BLaER1 treated with 17β-estradiol and CSF1 and Interleukin-3, amounts not matched to agents 10 nM and 100 nM (cell line): ENCODE measurements around the gene SEMA3B.

Experiments used
- H3K27ac ChIP-seq, 11 experiments: shearing (Covaris generic); formaldehyde crosslinking; 2 replicates each; pipeline ENCODE4 v1.8.1; 2022
- H3K27me3 ChIP-seq, 11 experiments: shearing (Covaris generic); formaldehyde crosslinking; 2 replicates each; pipeline ENCODE4 v1.8.1; 2022
- H3K36me3 ChIP-seq, 11 experiments: shearing (Covaris generic); formaldehyde crosslinking; 2 replicates each; pipeline ENCODE4 v1.8.1; 2022
- H3K4me1 ChIP-seq, 10 experiments: shearing (Covaris generic); formaldehyde crosslinking; 2 replicates each; pipeline ENCODE4 v1.8.1; 2022
- H3K4me2 ChIP-seq, 11 experiments: shearing (Covaris generic); formaldehyde crosslinking; 2 replicates each; pipeline ENCODE4 v1.8.1; 2022
- H3K4me3 ChIP-seq, 10 experiments: shearing (Covaris generic); formaldehyde crosslinking; 2 replicates each; pipeline ENCODE4 v1.8.1; 2022
- H3K9ac ChIP-seq, 11 experiments: shearing (Covaris generic); formaldehyde crosslinking; 2 replicates each; pipeline ENCODE4 v1.8.1; 2022
- H3K9me3 ChIP-seq, 11 experiments: shearing (Covaris generic); formaldehyde crosslinking; replicated peaks in 1 of 11; 2 replicates each; pipeline ENCODE4 v1.8.1; 2022
- H4K20me1 ChIP-seq, 11 experiments: shearing (Covaris generic); formaldehyde crosslinking; 2 replicates each; pipeline ENCODE4 v1.8.1; 2022
- Cebpa-rat ChIP-seq, 11 experiments: shearing (Covaris generic); IDR thresholded peaks; 2 replicates each; pipeline ENCODE4 v1.8.1; 2022

The SEMA3B gene

DNA sequence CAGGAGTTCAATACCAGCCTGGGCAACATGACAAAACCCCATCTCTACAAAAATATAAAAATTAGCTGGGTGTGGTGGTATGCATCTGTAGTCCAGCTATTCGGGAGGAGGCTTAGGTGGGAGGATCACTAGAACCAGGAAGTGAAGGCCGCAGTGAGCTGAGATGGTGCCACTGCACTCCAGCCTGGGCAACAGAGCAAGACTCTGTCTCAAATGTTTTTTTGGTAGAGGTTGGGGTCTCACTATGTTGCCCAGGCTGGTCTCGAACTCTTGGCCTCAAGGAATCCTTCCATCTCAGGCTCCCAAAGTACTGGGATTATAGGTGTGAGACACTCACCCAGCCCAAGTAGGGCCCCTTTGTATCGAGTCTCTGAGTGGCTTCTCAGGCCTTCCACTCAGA lies 25.1 kb downstream of the SEMA3B start:
- H3K9me3 ChIP-seq = no peaks in the 10 kb centered on the region
- H3K4me3 ChIP-seq = no peak overlapping the region
- H4K20me1 ChIP-seq = peaks cover 0 to 30% (median 14%) of the 10 kb centered on the region in 11 experiments; a peak in 12 of 22 replicates
- no peak overlapping the region for H3K4me2 ChIP-seq
- H3K9ac ChIP-seq = no peak overlapping the region
- no peak for TF ChIP-seq Cebpa-rat (IDR thresholded peaks at IDR 0.05)
- H3K36me3 ChIP-seq = peaks cover 14 to 29% (median 17%) of the 10 kb centered on the region in 11 experiments
- no peaks in the 10 kb centered on the region for H3K27me3 ChIP-seq
- no peak overlapping the region for H3K27ac ChIP-seq
- H3K4me1 ChIP-seq = peaks cover 33 to 44% (median 39%) of the 10 kb centered on the region in 10 experiments

DNA sequence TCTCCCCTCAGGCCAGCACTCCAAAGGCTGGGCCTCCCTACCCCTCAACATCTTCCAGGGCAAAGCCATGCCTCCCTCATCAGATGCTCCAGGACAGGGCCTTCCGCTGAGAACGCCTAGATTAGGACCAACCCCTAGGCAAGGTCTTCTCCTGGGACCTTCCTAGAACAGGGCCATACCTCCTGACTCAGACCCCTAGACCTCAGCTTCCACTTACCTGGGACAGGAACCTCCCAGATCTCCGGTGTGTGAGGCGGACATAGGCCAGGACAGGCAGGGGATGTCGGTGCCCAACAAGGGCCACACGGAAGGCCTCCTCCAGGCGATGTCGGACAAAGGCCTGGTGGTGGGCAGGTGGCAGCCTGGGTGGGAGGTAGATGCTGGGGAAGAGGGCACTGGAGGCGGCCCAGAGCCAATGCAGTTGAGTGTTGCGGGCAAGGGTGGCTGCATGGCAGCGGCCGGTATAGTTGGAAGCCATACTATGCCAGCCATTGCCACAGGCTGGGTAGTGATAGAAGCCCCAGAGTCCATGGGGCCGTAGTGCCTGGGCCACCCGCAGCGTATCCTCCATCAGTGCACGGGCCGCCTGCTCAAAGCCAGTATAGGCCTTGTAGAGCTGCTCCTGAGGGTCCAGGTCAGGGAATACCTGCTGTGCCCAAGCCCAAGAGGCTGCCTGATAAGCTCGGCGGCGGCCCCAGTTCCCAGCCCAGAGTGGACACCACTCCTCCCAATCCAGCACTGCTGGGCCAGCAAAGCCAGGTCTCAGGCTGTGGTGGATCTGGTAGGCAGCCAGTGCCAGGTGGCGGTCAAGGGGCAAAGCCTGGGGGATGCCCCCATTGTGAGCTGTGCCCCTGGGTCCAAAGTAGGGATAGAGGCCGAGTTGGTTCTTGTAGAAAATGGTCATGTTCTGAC lies 25.8 kb downstream of the SEMA3B start:
- no peaks in the 10 kb centered on the region for H3K9me3 ChIP-seq
- H3K36me3 ChIP-seq = peaks cover 7 to 22% (median 11%) of the 10 kb centered on the region in 11 experiments; a peak in 21 of 22 replicates
- peaks cover 35 to 47% (median 41%) of the 10 kb centered on the region in 10 experiments for H3K4me1 ChIP-seq
- no peak overlapping the region for H3K4me2 ChIP-seq
- no peak for TF ChIP-seq Cebpa-rat (IDR thresholded peaks at IDR 0.05)
- H3K27me3 ChIP-seq = no peaks in the 10 kb centered on the region
- H4K20me1 ChIP-seq = peaks cover 0 to 24% (median 7%) of the 10 kb centered on the region in 11 experiments; a peak in 12 of 22 replicates
- H3K27ac ChIP-seq = no peak overlapping the region
- no peak overlapping the region for H3K9ac ChIP-seq
- H3K4me3 ChIP-seq = no peak overlapping the region

DNA sequence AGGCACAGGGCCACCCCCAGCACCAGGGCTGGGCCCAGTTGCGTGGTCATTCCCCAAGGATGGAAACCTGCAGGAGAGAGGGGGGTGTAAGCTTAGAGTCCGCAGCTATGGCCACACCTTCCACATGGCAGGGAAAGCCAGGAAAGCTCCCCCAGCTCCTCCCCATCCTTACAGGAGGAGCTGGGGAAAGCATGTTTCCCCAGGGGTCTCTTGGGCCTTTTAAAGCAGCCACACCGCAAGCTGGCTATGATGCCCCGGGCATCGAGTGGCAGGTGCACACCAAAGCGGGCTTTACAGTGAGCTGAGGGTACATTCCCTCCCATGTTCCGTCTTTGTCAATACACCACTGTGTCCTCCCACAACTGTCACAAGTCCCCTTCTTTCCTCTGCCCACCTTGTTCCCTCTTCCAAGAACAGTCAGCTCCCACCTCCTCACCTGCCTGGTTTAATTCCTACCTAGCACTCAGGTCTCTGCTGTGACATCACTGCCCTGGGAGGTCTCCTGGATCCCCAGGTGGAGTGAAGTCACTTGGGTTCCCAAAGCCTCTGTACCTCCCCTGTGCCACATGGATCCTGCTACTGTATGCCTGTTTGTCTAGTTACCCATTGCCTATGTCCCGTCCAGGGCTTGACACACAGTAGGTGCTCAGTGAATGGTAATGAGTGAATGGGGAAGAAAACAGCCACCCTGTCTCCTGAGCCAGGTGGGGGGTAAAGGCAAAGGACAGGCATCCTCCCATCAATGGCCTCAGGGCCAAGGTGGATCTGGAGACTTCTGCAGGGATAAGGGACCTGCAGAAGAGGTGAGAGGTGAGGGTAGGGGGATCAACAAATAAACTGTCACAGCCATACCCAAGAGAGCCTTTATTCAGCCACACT lies 26.8 kb downstream of the SEMA3B start:
- Histone ChIP-seq H3K36me3 (peaks cover 0 to 12% (median under 1%) of the 10 kb centered on the region in 11 experiments; a peak in 6 of 22 replicates), H3K27me3 (no peaks in the 10 kb centered on the region), H4K20me1 (peaks cover 0 to 14% (median 0%) of the 10 kb centered on the region in 11 experiments; a peak in 5 of 22 replicates), H3K4me3 (no peak overlapping the region), H3K9me3 (no peaks in the 10 kb centered on the region), H3K27ac (no peak overlapping the region), H3K4me2 (no peak overlapping the region), H3K4me1 (peaks cover 39 to 47% (median 43%) of the 10 kb centered on the region in 10 experiments), H3K9ac (peak overlapping the region in 1 of 11 experiments; percentile 41; a peak in 1 of 22 replicates)
- TF ChIP-seq Cebpa-rat (IDR thresholded peaks at IDR 0.05) = no peak

DNA sequence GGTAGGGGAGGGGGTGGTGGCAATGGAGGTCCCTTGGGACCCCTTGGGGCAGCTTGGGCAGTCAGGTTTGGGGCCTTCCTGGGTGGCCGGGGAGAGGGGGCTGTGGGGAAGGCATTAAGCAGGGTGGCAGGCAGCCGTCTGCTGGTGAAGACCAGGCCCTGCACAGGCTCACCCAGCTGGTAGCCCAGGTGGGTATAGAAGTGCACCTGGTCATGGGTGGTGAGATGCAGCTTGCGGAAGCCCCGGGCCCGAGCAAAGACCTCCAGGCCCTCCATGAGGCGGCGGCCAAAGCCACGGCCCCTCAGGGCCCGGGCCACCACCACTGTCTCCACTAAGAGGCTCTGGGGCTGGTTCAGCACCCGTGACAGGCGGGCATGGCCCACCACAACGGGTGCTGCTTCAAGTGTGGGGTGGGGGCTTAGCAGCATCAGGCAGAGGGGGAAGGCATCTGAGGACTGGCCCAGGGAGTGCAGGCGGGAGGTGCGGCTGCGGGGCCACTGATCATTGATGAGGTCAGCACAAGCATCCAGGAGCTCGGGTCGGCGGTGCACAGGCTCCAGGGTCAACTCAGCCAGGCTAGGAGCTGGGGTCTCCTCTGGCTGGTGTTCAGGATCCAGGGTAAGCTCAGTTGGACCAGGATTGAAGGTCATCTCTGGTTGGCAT lies 27.9 kb downstream of the SEMA3B start:
- Histone ChIP-seq H3K4me1 (peaks cover 34 to 47% (median 37%) of the 10 kb centered on the region in 10 experiments), H3K27me3 (no peaks in the 10 kb centered on the region), H4K20me1 (peaks cover 0 to 14% (median 0%) of the 10 kb centered on the region in 11 experiments; a peak in 5 of 22 replicates), H3K36me3 (peaks cover 0 to 10% (median 0%) of the 10 kb centered on the region in 11 experiments; a peak in 2 of 22 replicates), H3K4me3 (no peak overlapping the region), H3K9ac (peak overlapping the region in 1 of 11 experiments; percentile 3; a peak in 1 of 22 replicates), H3K4me2 (0 out of 22 replicates have a peak overlapping the region, but pooled peaks of 1 of the 11 experiments have one; percentile 98), H3K27ac (no peak overlapping the region), H3K9me3 (no peaks in the 10 kb centered on the region)
- no peak for TF ChIP-seq Cebpa-rat (IDR thresholded peaks at IDR 0.05)

DNA sequence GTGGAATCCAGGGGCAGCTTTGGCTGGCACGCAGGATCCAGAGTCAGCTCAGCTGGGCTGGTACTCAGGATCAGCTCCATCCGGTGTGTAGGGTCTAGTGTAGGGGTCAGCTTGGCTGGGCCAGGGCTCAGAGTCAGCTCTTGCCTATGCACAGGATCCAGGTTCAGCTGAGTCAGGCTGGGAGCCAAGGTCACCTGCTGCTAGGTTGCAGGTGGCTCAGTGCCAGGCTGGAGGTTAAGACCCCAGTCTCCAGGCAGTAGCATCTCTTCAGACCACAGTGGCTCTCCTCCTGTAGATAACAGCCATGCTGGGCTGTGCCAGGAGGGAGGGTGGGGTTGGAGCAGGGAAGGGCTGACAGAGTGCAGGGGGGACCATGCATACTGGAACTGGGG lies 28.4 kb downstream of the SEMA3B start:
- Histone ChIP-seq H3K4me2 (peak overlapping the region in 8 of 11 experiments; percentile 95 to 99 (median 98); a peak in 11 of 22 replicates), H3K4me3 (peak overlapping the region in 1 of 10 experiments; percentile 82; a peak in 1 of 20 replicates), H3K36me3 (peaks cover 0 to 10% (median 0%) of the 10 kb centered on the region in 11 experiments; a peak in 2 of 22 replicates), H4K20me1 (peaks cover 0 to 14% (median 0%) of the 10 kb centered on the region in 11 experiments; a peak in 5 of 22 replicates), H3K27me3 (no peaks in the 10 kb centered on the region), H3K4me1 (peaks cover 34 to 47% (median 37%) of the 10 kb centered on the region in 10 experiments), H3K27ac (no peak overlapping the region), H3K9me3 (no peaks in the 10 kb centered on the region), H3K9ac (peak overlapping the region in 2 of 11 experiments; percentile 77 to 84; a peak in 4 of 22 replicates)
- TF ChIP-seq Cebpa-rat (IDR thresholded peaks at IDR 0.05) = no peak

DNA sequence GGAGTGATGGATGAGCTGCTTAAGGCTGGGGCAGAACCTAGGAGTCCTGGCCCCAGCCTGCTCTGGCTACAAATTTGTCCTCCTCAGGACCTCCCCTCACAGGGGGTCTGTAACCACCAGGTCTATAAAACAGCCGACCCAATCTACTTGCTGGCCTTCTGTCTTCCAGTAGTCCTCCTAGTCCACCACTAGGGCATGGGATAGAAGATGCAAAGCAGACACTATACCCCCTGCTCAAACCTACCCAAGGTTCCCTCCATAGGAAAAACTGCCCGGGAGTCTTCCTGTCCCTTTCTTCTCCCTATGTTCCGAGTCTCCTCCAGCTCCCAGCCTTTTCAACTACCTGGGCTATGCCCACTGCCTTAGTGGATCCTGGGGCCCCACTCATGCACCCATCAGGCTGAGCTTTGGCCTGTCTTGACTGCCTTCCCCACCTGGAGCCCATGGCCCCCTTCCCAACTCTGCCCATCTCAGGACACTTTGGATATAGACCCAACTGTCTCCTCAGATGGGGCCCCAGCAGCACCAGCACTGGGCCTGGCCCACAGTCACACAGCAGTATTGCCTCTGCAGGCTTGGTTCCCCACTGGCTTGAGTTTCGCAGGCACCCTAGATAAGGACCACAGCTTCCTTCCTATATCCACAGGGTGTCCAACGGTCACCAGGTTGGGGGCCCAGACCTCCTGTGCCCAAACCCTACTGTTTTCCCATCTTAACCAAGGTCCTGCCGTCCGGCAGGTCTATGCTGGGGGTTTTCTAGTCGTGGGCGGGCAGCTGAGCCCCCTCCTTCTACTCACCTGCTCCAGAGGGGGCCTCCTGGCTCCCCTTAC lies 29.2 kb downstream of the SEMA3B start:
- H3K9ac ChIP-seq = peak overlapping the region; percentile 75 to 87 (median 81)

DNA sequence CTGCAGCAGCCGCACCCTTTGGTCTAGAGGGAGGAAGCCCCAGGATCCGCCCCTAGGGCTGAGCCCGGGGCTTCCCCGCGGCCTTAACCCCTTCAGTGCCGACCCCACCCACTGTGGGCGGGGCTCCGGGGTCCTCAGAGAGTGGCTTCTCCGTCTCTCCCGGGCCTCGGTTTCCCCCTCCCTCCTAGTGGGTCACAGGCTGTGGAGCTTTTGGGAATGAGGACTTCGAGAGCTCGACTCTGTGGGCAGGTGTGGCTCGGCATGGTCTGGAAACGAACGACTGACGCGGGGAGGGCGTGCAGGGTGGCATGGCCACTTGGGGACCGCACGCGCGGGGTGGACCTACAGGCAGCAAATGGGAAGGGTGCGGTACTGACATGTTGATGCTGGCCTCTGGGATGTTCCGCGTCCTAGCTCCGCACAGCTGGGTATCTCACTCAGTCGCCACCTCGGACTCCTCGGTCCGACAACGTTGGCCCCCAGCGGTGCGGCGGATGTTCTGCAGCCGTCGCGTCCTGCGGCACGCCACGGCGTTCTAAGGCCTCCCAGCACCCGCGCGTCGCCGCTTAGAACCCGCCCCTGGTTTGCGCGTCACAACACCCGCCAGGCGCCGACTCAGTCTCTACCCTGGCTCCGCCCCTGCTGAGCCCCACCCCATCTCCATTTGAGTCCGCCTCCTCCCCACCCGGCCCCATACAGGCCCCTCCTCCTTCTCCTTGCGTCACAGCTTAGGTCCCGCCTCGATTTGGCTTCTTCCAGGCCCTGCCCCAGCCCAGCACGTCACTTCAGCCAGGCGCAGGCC lies 30.1 kb downstream of the SEMA3B start, which contains the start of the genes HYAL3 and NAA80:
Gene HYAL3 (minus strand): TSS at position 570 of the 802 bp plus-strand sequence. CDS start 3,803 bp downstream, outside the sequence.
Gene NAA80 (minus strand): TSS at position 570 of the 802 bp plus-strand sequence. CDS start 1,942 bp downstream, outside the sequence.
- no peaks in the 10 kb centered on the region for H3K27me3 ChIP-seq
- peak within 1 kb of the TSS; percentile 95 to 99 (median 98) for H3K4me2 ChIP-seq
- H4K20me1 ChIP-seq = peaks cover 0 to 14% (median 0%) of the 10 kb centered on the region in 11 experiments; a peak in 5 of 22 replicates
- peaks cover 0 to 10% (median 0%) of the 10 kb centered on the region in 11 experiments; a peak in 2 of 22 replicates for H3K36me3 ChIP-seq
- peaks cover 24 to 46% (median 26%) of the 10 kb centered on the region in 10 experiments for H3K4me1 ChIP-seq
- peak within 1 kb of the TSS; percentile 42 to 87 (median 78); a peak in 21 of 22 replicates for H3K27ac ChIP-seq
- H3K9ac ChIP-seq = peak within 1 kb of the TSS; percentile 75 to 87 (median 81)
- peak within 1 kb of the TSS; percentile 66 to 84 (median 74) for H3K4me3 ChIP-seq
- TF ChIP-seq Cebpa-rat (IDR thresholded peaks at IDR 0.05) = no peak
- H3K9me3 ChIP-seq = no peaks in the 10 kb centered on the region

More for the DNA sequence above, 29.2 kb downstream of the SEMA3B start:
- H3K4me2 ChIP-seq = peak overlapping the region; percentile 82 to 99 (median 98)
- peaks cover 0 to 10% (median 0%) of the 10 kb centered on the region in 11 experiments; a peak in 2 of 22 replicates for H3K36me3 ChIP-seq
- TF ChIP-seq Cebpa-rat (IDR thresholded peaks at IDR 0.05) = no peak
- peaks cover 0 to 14% (median 0%) of the 10 kb centered on the region in 11 experiments; a peak in 5 of 22 replicates for H4K20me1 ChIP-seq
- peaks cover 27 to 44% (median 31%) of the 10 kb centered on the region in 10 experiments for H3K4me1 ChIP-seq
- no peaks in the 10 kb centered on the region for H3K27me3 ChIP-seq
- peak overlapping the region; percentile 66 to 84 (median 74) for H3K4me3 ChIP-seq
- peak overlapping the region; percentile 42 to 86 (median 77); a peak in 21 of 22 replicates for H3K27ac ChIP-seq
- no peaks in the 10 kb centered on the region for H3K9me3 ChIP-seq
